ENCODE results near the gene LRRC4B. TPM values are rescaled to one million over a fixed set of nuclear protein-coding genes. Genes with fewer than 3 reads are reported as not detected.

Gene LRRC4B
- total RNA-seq, 1 experiment from 2014 or later: 3.8 TPM

GRCh38 chr19:50478901-50479715 is 89.1 kb downstream of the LRRC4B start:
- H3K18ac ChIP-seq (ENCODE audit: insufficient read length, low read depth, low read length): no peak overlapping the region
- no peak overlapping the region for H3K23ac ChIP-seq (ENCODE audit: insufficient read length, low read depth, low read length)
- no peak overlapping the region for H2BK120ac ChIP-seq (ENCODE audit: low read depth, low read length, poor library complexity, severe bottlenecking)
- no peaks in the 10 kb centered on the region for H4K20me1 ChIP-seq (ENCODE audit: control insufficient read depth, insufficient read depth, insufficient read length)
- H2BK12ac ChIP-seq (ENCODE audit: insufficient read length, low read depth, low read length): no peak overlapping the region
- H3K79me1 ChIP-seq (ENCODE audit: insufficient read depth, low read depth, low read length, poor library complexity, severe bottlenecking): peaks cover 9% of the 10 kb centered on the region
- H4K5ac ChIP-seq (ENCODE audit: insufficient read length, low read depth, low read length): no peak overlapping the region
- no peak overlapping the region for H2BK15ac ChIP-seq (ENCODE audit: low read depth, low read length)
- no peak overlapping the region for H3K4me2 ChIP-seq (ENCODE audit: insufficient read depth, insufficient read length, low read length)
- Mint-ChIP-seq H3K36me3 (ENCODE audit: insufficient read depth in 1 of 3, low read depth in 3 of 3) (peaks cover 44 to 53% (median 50%) of the 10 kb centered on the region in 3 experiments), H3K27ac (peak overlapping the region in 2 of 3 experiments; percentile 74 to 94; a peak in 2 of 7 replicates), H3K9me3 (peaks cover 10 to 21% of the 10 kb centered on the region in 2 experiments), H3K4me1 (peaks cover 8 to 21% of the 10 kb centered on the region in 2 experiments), H3K4me3 (peak overlapping the region in 1 of 2 experiments; percentile 34; a peak in 1 of 5 replicates), H3K27me3 (ENCODE audit: low read depth) (peaks cover 4% of the 10 kb centered on the region; the same call in 1 of the 2 replicates)
- H3K27me3 ChIP-seq (ENCODE audit: insufficient read depth, low read length): no peaks in the 10 kb centered on the region
- H3K56ac ChIP-seq (ENCODE audit: insufficient read length, low read depth, low read length): no peak overlapping the region
- peaks cover 5% of the 10 kb centered on the region; the same call in 1 of the 2 replicates for H3K79me2 ChIP-seq (ENCODE audit: insufficient read depth, low read length)
- H3K23me2 ChIP-seq (ENCODE audit: insufficient read length, low read depth, low read length, poor library complexity, severe bottlenecking): no peaks in the 10 kb centered on the region
- H4K91ac ChIP-seq (ENCODE audit: insufficient read length, low read depth, low read length): no peak overlapping the region
- H2BK5ac ChIP-seq (ENCODE audit: insufficient read length, low read length): no peak overlapping the region
- H3K4me1 ChIP-seq (ENCODE audit: insufficient read depth, low read length): peaks cover 4% of the 10 kb centered on the region; the same call in 1 of the 2 replicates
- TF ChIP-seq CTCF (conservative IDR thresholded peaks at IDR 0.05): peak; percentile 90
- H4K8ac ChIP-seq (replicated peaks; ENCODE audit: insufficient read length, low read depth, low read length): no peak overlapping the region
- H3K4ac ChIP-seq (ENCODE audit: low read depth, low read length): no peak overlapping the region
- no peak overlapping the region for H3K27ac ChIP-seq (ENCODE audit: insufficient read length, low read depth, low read length)
- no peak overlapping the region for H2AK5ac ChIP-seq (ENCODE audit: insufficient read length, low read length)
- WGBS (ENCODE audit: extremely low coverage, insufficient read length, low lambda C conversion rate): no CpG with 5 or more reads among the region's 19 CpGs
- H3K9me3 ChIP-seq (ENCODE audit: control insufficient read depth, low read depth, low read length): peaks cover 7% of the 10 kb centered on the region
- H2AFZ ChIP-seq (ENCODE audit: low read length): no peak overlapping the region
- no peak overlapping the region for H3T11ph ChIP-seq (ENCODE audit: low read length)
- H2BK20ac ChIP-seq (ENCODE audit: low read depth, low read length, poor library complexity, severe bottlenecking): no peak overlapping the region
- H3K9ac ChIP-seq (ENCODE audit: extremely low read depth, insufficient read length, low read length): no peak overlapping the region
- H3K14ac ChIP-seq (ENCODE audit: insufficient read depth, low read length): no peak overlapping the region
- DNase-seq: peak; percentile 83
